ENCODE results near the gene PANK4. TPM values are rescaled to one million over a fixed set of nuclear protein-coding genes. Genes with fewer than 3 reads are reported as not detected.

The PANK4 gene
- total RNA-seq, 1 experiment from 2014 or later = 20.5 TPM

DNA sequence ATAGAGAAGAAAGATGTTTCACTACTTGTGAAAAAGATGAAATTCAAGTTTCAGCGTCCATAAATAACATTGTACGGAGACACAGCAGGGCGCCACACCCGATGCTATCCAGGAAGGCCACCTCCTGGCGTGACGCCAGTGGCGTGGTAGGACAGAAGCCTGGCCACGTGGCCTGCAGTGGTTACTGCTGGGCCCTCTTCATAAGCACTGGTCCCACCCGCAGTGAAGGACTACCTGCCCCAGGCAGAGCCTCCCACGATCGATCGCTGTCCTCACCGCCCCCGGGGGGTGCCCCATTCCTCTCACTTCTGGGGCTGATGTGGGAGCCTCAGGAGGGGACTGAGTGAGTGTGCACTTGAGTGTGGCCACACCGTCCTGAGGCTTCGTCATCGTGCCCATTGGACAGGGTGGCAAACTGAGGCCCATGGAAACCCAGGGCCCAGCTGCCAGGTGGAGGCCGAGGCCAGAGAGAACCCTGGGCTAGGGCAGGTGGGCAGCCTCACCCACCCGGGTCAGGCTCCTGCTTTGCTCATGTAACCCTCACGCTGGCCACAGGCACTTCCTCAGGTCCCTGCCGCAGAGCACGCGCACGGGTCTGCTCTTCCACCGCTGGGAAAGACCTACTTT lies 15.3 kb upstream of the PANK4 start:
- H2AFZ ChIP-seq = no peak overlapping the region
- H4K20me1 ChIP-seq (ENCODE audit: insufficient read depth) = no peaks in the 10 kb centered on the region
- no peaks in the 10 kb centered on the region for H3K9me2 ChIP-seq (ENCODE audit: insufficient read depth)
- no TSS peak for BruUV-seq (replicated peaks)
- ChIA-PET CTCF (no interaction called here), POLR2A (ENCODE audit: unreplicated experiment) (interaction anchor here (0.6 kb wide), 1 partner anchor 122 kb away, joined by 10 read pairs; no protein-coding TSS in a partner anchor)
- H3K36me3 ChIP-seq (ENCODE audit: low read depth) = no peaks in the 10 kb centered on the region
- H3K9me3 ChIP-seq (ENCODE audit: insufficient read depth, low read depth) = no peaks in the 10 kb centered on the region
- H3K27ac ChIP-seq = no peak overlapping the region
- peak overlapping the region; percentile 19; the same call in 1 of the 2 replicates for H3K4me2 ChIP-seq
- no peaks in the 10 kb centered on the region for H3K27me3 ChIP-seq (ENCODE audit: insufficient read depth, low read depth)
- TF ChIP-seq, protein P1, sequence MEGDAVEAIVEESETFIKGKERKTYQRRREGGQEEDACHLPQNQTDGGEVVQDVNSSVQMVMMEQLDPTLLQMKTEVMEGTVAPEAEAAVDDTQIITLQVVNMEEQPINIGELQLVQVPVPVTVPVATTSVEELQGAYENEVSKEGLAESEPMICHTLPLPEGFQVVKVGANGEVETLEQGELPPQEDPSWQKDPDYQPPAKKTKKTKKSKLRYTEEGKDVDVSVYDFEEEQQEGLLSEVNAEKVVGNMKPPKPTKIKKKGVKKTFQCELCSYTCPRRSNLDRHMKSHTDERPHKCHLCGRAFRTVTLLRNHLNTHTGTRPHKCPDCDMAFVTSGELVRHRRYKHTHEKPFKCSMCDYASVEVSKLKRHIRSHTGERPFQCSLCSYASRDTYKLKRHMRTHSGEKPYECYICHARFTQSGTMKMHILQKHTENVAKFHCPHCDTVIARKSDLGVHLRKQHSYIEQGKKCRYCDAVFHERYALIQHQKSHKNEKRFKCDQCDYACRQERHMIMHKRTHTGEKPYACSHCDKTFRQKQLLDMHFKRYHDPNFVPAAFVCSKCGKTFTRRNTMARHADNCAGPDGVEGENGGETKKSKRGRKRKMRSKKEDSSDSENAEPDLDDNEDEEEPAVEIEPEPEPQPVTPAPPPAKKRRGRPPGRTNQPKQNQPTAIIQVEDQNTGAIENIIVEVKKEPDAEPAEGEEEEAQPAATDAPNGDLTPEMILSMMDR (conservative IDR thresholded peaks at IDR 0.05) = no peak
- no peak for TF ChIP-seq EZH2 (IDR thresholded peaks at IDR 0.05; ENCODE audit: low read depth)
- peaks cover 24% of the 10 kb centered on the region; the same call in 1 of the 2 replicates for H3F3A ChIP-seq (ENCODE audit: insufficient read depth, low read depth)
- intact Hi-C loops (cut with micrococcal nuclease; ENCODE audit: unreplicated experiment) = loop anchor here (10.0 kb wide), 1 partner anchor 103 kb away; no protein-coding TSS in a partner anchor
- no peak overlapping the region for H3K4me3 ChIP-seq
- H3K4me1 ChIP-seq (replicated peaks; ENCODE audit: insufficient read depth) = peaks cover 21% of the 10 kb centered on the region
- peak; percentile 57 to 77 for DNase-seq
- H3K79me2 ChIP-seq (ENCODE audit: low read depth) = no peaks in the 10 kb centered on the region

DNA sequence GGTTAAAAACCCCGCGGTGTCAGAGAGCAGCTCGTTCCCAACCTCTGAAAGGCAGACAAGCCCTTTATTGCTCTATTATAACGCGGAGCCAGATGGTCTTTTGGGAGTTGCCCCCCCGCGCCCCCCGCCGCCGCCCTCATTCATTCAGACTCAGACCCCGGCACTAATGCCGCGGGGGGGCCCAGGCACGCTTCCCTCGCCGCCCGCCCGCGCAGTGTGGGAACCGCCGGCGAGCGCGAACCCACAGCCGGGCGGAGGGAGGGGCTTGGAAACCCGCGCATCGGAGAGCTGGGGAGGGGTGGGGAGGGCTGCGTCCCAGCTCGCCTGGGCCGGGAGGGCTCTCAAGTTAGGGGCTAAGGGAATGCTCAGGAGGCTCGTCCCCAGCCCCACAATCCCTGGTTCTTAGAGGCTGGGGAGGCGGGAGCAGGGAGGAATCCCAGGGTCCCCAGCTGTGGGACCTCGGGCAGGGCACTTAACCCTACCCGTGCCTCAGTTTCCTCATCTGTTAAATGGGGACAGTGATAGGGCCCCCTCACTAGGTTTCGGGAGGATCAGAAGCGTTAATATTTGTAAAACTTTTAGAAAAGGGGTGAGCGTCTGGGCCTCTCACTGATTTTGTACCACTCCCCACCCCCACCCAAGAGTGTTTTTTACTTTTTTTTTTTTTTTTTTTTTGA lies 14.6 kb upstream of the PANK4 start:
- no TSS peak for BruUV-seq (replicated peaks)
- H3K4me2 ChIP-seq = peak overlapping the region; percentile 19; the same call in 1 of the 2 replicates
- no peaks in the 10 kb centered on the region for H3K9me3 ChIP-seq (ENCODE audit: insufficient read depth, low read depth)
- intact Hi-C loops (cut with micrococcal nuclease; ENCODE audit: unreplicated experiment) = loop anchor here (10.0 kb wide), 1 partner anchor 104 kb away; no protein-coding TSS in a partner anchor
- TF ChIP-seq, protein P1 (conservative IDR thresholded peaks at IDR 0.05) = no peak
- TF ChIP-seq EZH2 (IDR thresholded peaks at IDR 0.05; ENCODE audit: low read depth) = no peak
- H3K27me3 ChIP-seq (ENCODE audit: insufficient read depth, low read depth) = no peaks in the 10 kb centered on the region
- no peaks in the 10 kb centered on the region for H3K9me2 ChIP-seq (ENCODE audit: insufficient read depth)
- H3K27ac ChIP-seq = no peak overlapping the region
- no peak overlapping the region for H3K4me3 ChIP-seq
- H4K20me1 ChIP-seq (ENCODE audit: insufficient read depth) = no peaks in the 10 kb centered on the region
- ChIA-PET CTCF (no interaction called here), POLR2A (ENCODE audit: unreplicated experiment) (interaction anchor here (0.6 kb wide), 1 partner anchor 121 kb away, joined by 10 read pairs; no protein-coding TSS in a partner anchor)
- no peaks in the 10 kb centered on the region for H3K36me3 ChIP-seq (ENCODE audit: low read depth)
- no peaks in the 10 kb centered on the region for H3K79me2 ChIP-seq (ENCODE audit: low read depth)
- H3F3A ChIP-seq (ENCODE audit: insufficient read depth, low read depth) = peaks cover 24% of the 10 kb centered on the region; the same call in 1 of the 2 replicates
- no peak for DNase-seq
- H3K4me1 ChIP-seq (replicated peaks; ENCODE audit: insufficient read depth) = peaks cover 21% of the 10 kb centered on the region
- no peak overlapping the region for H2AFZ ChIP-seq

DNA sequence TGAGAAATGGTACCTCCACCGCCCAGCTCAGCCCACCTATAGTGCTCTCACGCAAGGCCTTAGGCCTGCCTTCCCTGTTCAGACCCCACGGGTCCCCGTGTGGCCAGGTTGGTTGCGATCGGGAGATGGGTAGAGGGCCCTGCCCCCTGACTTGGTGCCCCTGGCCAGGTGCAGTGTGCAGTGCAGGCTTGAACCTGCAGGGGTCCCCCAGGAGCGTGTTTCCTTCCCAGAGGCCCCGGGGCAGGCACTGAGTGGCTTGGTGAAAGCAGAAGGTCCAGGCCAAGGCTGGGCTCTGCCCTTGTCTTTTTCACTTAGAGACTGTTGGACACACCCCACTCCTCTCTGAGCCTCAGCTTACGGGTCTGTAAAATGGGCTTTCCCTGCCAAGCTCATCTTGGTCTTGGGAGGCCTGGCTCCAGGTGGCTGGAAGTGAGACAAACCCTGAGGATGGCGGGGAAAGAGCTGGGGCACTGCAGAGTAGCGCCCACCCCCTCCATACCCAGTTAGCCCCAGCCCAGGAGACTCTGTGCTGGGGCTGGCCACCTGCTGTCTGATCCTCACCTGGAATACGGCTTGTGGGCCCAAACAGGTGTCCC lies 13.0 kb upstream of the PANK4 start:
- Histone ChIP-seq H3K9me3 (ENCODE audit: insufficient read depth, low read depth) (no peaks in the 10 kb centered on the region), H2AFZ (no peak overlapping the region), H3K36me3 (ENCODE audit: low read depth) (no peaks in the 10 kb centered on the region), H3F3A (ENCODE audit: insufficient read depth, low read depth) (peaks cover 19% of the 10 kb centered on the region; the same call in 1 of the 2 replicates), H3K27ac (no peak overlapping the region), H3K4me1 (replicated peaks; ENCODE audit: insufficient read depth) (peaks cover 20% of the 10 kb centered on the region), H3K9me2 (ENCODE audit: insufficient read depth) (no peaks in the 10 kb centered on the region), H3K4me3 (no peak overlapping the region), H4K20me1 (ENCODE audit: insufficient read depth) (no peaks in the 10 kb centered on the region), H3K4me2 (no peak overlapping the region), H3K27me3 (ENCODE audit: insufficient read depth, low read depth) (no peaks in the 10 kb centered on the region), H3K79me2 (ENCODE audit: low read depth) (no peaks in the 10 kb centered on the region)
- TF ChIP-seq EZH2 (IDR thresholded peaks at IDR 0.05; ENCODE audit: low read depth) = no peak
- TF ChIP-seq, protein P1 (conservative IDR thresholded peaks at IDR 0.05) = peak; percentile 60
- no peak for DNase-seq
- intact Hi-C loops (cut with micrococcal nuclease; ENCODE audit: unreplicated experiment) = loop anchor here (10.0 kb wide), 1 partner anchor 225 kb away; no protein-coding TSS in a partner anchor
- POLR2A ChIA-PET (ENCODE audit: unreplicated experiment) = no interaction called here
- no TSS peak for BruUV-seq (replicated peaks)
- CTCF ChIA-PET = no interaction called here
